ENCODE data around the gene DLGAP1.

- TF ChIP-seq POLR2A (IDR thresholded peaks at IDR 0.05) = no peak
- no peak for TF ChIP-seq CTCF (IDR thresholded peaks at IDR 0.05)
- TF ChIP-seq POLR2AphosphoS5 (IDR thresholded peaks at IDR 0.05) = no peak
These were observed 943.1 kb downstream of the DLGAP1 start for GRCh38 chr18:3511980-3512379.
